ENCODE measurements around the gene SMIM24. TPM values are rescaled to one million over a fixed set of nuclear protein-coding genes. Genes with fewer than 3 reads are reported as not detected.

SMIM24 gene
- total and polyA plus RNA-seq, 9 of the 15 experiments (the other 6 are each of a cell fraction or from before 2014, with no cell fraction given), result 0.45 to 12.3 (median 1.4) TPM; not detected in 1

DNA sequence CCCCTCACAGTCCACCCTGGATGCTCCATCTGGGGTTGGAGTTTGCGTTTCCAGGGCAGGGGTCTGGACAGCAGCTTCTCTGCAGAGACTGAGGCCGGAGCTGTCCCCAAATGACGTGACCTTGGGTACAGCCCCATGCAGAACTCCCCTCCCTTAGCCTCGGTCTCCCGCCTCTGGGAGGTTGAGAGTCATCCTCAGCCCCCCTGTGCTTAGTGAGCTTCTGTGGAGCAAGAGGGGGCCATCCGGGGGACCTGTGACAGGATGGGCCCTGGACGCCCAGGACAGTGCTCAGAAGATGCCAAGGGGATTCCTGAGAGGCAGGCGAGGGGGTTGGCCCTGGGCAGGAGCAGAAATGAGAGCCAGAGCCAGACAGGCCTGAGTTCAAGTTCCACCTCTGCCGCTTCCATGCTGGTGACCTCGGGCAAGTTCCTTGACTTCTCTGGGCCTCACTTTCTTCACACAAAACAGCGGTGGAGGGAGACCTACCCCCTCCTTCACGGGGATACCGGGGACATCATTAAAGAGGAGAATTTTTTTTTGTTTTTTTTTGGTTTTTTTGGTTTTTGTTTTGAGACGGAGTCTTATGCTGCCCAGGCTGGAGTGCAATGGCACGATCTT lies 20.3 kb downstream of the SMIM24 start:
- Histone ChIP-seq H3K79me2 (ENCODE audit: control insufficient read depth, insufficient read depth, low read length) (peaks cover 2% of the 10 kb centered on the region; the same call in 2 of the 3 replicates), H3K27me3 (ENCODE audit: control insufficient read depth in 2 of 2, insufficient read depth in 2 of 2, low read length in 2 of 2) (no peaks in the 10 kb centered on the region), H3K4me2 (ENCODE audit: insufficient read depth, low read length) (no peak overlapping the region), H3K4me1 (replicated peaks in 1 of 2; ENCODE audit: control insufficient read depth in 2 of 2, insufficient read depth in 2 of 2, low read length in 2 of 2) (peaks cover 0 to 54% of the 10 kb centered on the region in 2 experiments; a peak in 2 of 5 replicates), H3K9me3 (replicated peaks; ENCODE audit: control insufficient read depth, insufficient read depth, low read depth, low read length) (no peaks in the 10 kb centered on the region), H3K36me3 (ENCODE audit: control insufficient read depth, insufficient read depth, low read length) (peaks cover 78% of the 10 kb centered on the region), H3K9ac (ENCODE audit: insufficient read depth in 1 of 2, low read depth in 2 of 2, low read length in 2 of 2) (no peak overlapping the region), H3K27ac (ENCODE audit: extremely low read depth, low read depth, low read length) (no peak overlapping the region), H3K4me3 (no peak overlapping the region), H3K9me1 (ENCODE audit: control insufficient read depth, insufficient read depth, low read length) (no peaks in the 10 kb centered on the region), H2AFZ (ENCODE audit: low read depth, low read length) (no peak overlapping the region), H4K20me1 (replicated peaks; ENCODE audit: control insufficient read depth, insufficient read depth, low read length) (peaks cover 4% of the 10 kb centered on the region)
- FAIRE-seq (no peak), DNase-seq (ENCODE audit: extremely low read depth in 1 of 4, low spot score in 3 of 4) (peak in 1 of 4 experiments; percentile 10), ATAC-seq (no peak)
- POLR2A ChIA-PET, result interaction anchor here (0.6 to 1.3 kb wide), 3 partner anchors 9 to 1328 kb away, joined by 3 to 4 read pairs (median 4); no protein-coding TSS in a partner anchor
- intact Hi-C loops (cut with micrococcal nuclease), result no loop called here
- no TSS peak for BruUV-seq (replicated peaks)
- CTCF ChIA-PET (ENCODE audit: low intra/inter-chr PET ratio), result no interaction called here
- WGBS (ENCODE audit: insufficient coverage, low coverage, missing lambda C conversion rate), result 92% methylated on average over 15 of the region's 15 CpGs
- in situ Hi-C loops (cut with MboI), result no loop called here
- no peak for TF ChIP-seq ID3 (CRISPR knock-in tag; IDR thresholded peaks at IDR 0.05)
- no peak for TF ChIP-seq ID3 (tag; IDR thresholded peaks at IDR 0.05)
- TF ChIP-seq ZNF551 (CRISPR knock-in tag; IDR thresholded peaks at IDR 0.05), result no peak
- TF ChIP-seq, protein P1, sequence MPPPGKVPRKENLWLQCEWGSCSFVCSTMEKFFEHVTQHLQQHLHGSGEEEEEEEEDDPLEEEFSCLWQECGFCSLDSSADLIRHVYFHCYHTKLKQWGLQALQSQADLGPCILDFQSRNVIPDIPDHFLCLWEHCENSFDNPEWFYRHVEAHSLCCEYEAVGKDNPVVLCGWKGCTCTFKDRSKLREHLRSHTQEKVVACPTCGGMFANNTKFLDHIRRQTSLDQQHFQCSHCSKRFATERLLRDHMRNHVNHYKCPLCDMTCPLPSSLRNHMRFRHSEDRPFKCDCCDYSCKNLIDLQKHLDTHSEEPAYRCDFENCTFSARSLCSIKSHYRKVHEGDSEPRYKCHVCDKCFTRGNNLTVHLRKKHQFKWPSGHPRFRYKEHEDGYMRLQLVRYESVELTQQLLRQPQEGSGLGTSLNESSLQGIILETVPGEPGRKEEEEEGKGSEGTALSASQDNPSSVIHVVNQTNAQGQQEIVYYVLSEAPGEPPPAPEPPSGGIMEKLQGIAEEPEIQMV (tag; conservative IDR thresholded peaks at IDR 0.05; ENCODE audit: low read depth), result no peak
- no peak for TF ChIP-seq FOXK1 (CRISPR knock-in tag; IDR thresholded peaks at IDR 0.05; ENCODE audit: borderline replicate concordance)
- no peak for TF ChIP-seq NFE2L1 (tag; IDR thresholded peaks at IDR 0.05; ENCODE audit: borderline replicate concordance, low read depth)
- no peak for TF ChIP-seq ZKSCAN8 (CRISPR knock-in tag; IDR thresholded peaks at IDR 0.05)
- TF ChIP-seq NR2F6 (CRISPR knock-in tag; IDR thresholded peaks at IDR 0.05), result no peak
- TF ChIP-seq TCF7L2 (IDR thresholded peaks at IDR 0.05; ENCODE audit: low read depth, low read length), result no peak
- TF ChIP-seq SRSF1 (IDR thresholded peaks at IDR 0.05; ENCODE audit: low read depth, low read length), result no peak
- TF ChIP-seq, protein P2, sequence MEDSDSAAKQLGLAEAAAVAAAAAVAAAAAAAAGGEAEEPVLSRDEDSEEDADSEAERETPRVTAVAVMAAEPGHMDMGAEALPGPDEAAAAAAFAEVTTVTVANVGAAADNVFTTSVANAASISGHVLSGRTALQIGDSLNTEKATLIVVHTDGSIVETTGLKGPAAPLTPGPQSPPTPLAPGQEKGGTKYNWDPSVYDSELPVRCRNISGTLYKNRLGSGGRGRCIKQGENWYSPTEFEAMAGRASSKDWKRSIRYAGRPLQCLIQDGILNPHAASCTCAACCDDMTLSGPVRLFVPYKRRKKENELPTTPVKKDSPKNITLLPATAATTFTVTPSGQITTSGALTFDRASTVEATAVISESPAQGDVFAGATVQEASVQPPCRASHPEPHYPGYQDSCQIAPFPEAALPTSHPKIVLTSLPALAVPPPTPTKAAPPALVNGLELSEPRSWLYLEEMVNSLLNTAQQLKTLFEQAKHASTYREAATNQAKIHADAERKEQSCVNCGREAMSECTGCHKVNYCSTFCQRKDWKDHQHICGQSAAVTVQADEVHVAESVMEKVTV (CRISPR knock-in tag; IDR thresholded peaks at IDR 0.05), result no peak
- TF ChIP-seq STAG1 (CRISPR knock-in tag; IDR thresholded peaks at IDR 0.05; ENCODE audit: borderline replicate concordance), result no peak
- no peak for TF ChIP-seq ZNF584 (CRISPR knock-in tag; IDR thresholded peaks at IDR 0.05; ENCODE audit: low read depth)
- TF ChIP-seq ZNF518B (CRISPR knock-in tag; IDR thresholded peaks at IDR 0.05), result no peak
